Measurements from ENCODE around the gene SLC28A1. TPM values are rescaled to one million over a fixed set of nuclear protein-coding genes. Genes with fewer than 3 reads are reported as not detected.

The SLC28A1 gene
- total RNA-seq, 2 experiments from 2014 or later = not detected

- no peak overlapping the region for H3K4me3 ChIP-seq (ENCODE audit: low read depth, low read length, poor library complexity, severe bottlenecking)
- H2AFZ ChIP-seq (ENCODE audit: low read length) = no peak overlapping the region
- no peaks in the 10 kb centered on the region for H4K20me1 ChIP-seq (ENCODE audit: insufficient read depth, low read length)
- no peak for TF ChIP-seq CTCF (conservative IDR thresholded peaks at IDR 0.05; ENCODE audit: low read length)
- CTCF ChIA-PET (ENCODE audit: unreplicated experiment) = no interaction called here
- POLR2A ChIA-PET = no interaction called here
- no peaks in the 10 kb centered on the region for H3K36me3 ChIP-seq (ENCODE audit: insufficient read depth, low read length)
- no peak overlapping the region for H3K27ac ChIP-seq (ENCODE audit: low read depth, low read length, poor library complexity, severe bottlenecking)
- H3K9me2 ChIP-seq (ENCODE audit: insufficient read depth, low read length) = no peaks in the 10 kb centered on the region
- no peaks in the 10 kb centered on the region for H3K9me3 ChIP-seq (ENCODE audit: low read length)
- no TSS peak for BruUV-seq (replicated peaks)
- H3K4me2 ChIP-seq (ENCODE audit: low read length) = no peak overlapping the region
- H3K4me1 ChIP-seq (ENCODE audit: insufficient read depth, low read length, poor library complexity, severe bottlenecking) = no peaks in the 10 kb centered on the region
- DNase-seq (ENCODE audit: low spot score) = no peak
- intact Hi-C loops (cut with micrococcal nuclease; ENCODE audit: unreplicated experiment) = no loop called here
- no peaks in the 10 kb centered on the region for H3K79me2 ChIP-seq (ENCODE audit: insufficient read depth, low read depth, low read length)
These were observed 28.7 kb upstream of the SLC28A1 start for GRCh38 chr15:84855765-84856164.

GRCh38 chr15:84856731-84857417 is 27.6 kb upstream of the SLC28A1 start:
- Histone ChIP-seq H3K9me2 (ENCODE audit: insufficient read depth, low read length) (no peaks in the 10 kb centered on the region), H3K79me2 (ENCODE audit: insufficient read depth, low read depth, low read length) (no peaks in the 10 kb centered on the region), H3K4me2 (ENCODE audit: low read length) (no peak overlapping the region), H3K9me3 (ENCODE audit: low read length) (no peaks in the 10 kb centered on the region), H2AFZ (ENCODE audit: low read length) (no peak overlapping the region), H4K20me1 (ENCODE audit: insufficient read depth, low read length) (no peaks in the 10 kb centered on the region), H3K27ac (ENCODE audit: low read depth, low read length, poor library complexity, severe bottlenecking) (no peak overlapping the region), H3K36me3 (ENCODE audit: insufficient read depth, low read length) (no peaks in the 10 kb centered on the region), H3K4me1 (ENCODE audit: insufficient read depth, low read length, poor library complexity, severe bottlenecking) (no peaks in the 10 kb centered on the region), H3K4me3 (ENCODE audit: low read depth, low read length, poor library complexity, severe bottlenecking) (no peak overlapping the region)
- ChIA-PET CTCF (ENCODE audit: unreplicated experiment) (no interaction called here), POLR2A (no interaction called here)
- TF ChIP-seq CTCF (conservative IDR thresholded peaks at IDR 0.05; ENCODE audit: low read length) = no peak
- no peak for TF ChIP-seq EZH2phosphoT487 (IDR thresholded peaks at IDR 0.05; ENCODE audit: borderline replicate concordance, low read depth, low read length)
- intact Hi-C loops (cut with micrococcal nuclease; ENCODE audit: unreplicated experiment) = no loop called here
- BruUV-seq (replicated peaks) = no TSS peak
- no peak for DNase-seq (ENCODE audit: low spot score)

- no peaks in the 10 kb centered on the region for H3K9me3 ChIP-seq (ENCODE audit: low read length)
- H3K4me1 ChIP-seq (ENCODE audit: insufficient read depth, low read length, poor library complexity, severe bottlenecking) = no peaks in the 10 kb centered on the region
- H3K9me2 ChIP-seq (ENCODE audit: insufficient read depth, low read length) = no peaks in the 10 kb centered on the region
- BruUV-seq (replicated peaks) = no TSS peak
- ChIA-PET CTCF (ENCODE audit: unreplicated experiment) (no interaction called here), POLR2A (no interaction called here)
- no peaks in the 10 kb centered on the region for H3K36me3 ChIP-seq (ENCODE audit: insufficient read depth, low read length)
- no peak overlapping the region for H3K4me2 ChIP-seq (ENCODE audit: low read length)
- no peak for TF ChIP-seq CTCF (conservative IDR thresholded peaks at IDR 0.05; ENCODE audit: low read length)
- no peak for TF ChIP-seq EZH2phosphoT487 (IDR thresholded peaks at IDR 0.05; ENCODE audit: borderline replicate concordance, low read depth, low read length)
- intact Hi-C loops (cut with micrococcal nuclease; ENCODE audit: unreplicated experiment) = no loop called here
- H3K27ac ChIP-seq (ENCODE audit: low read depth, low read length, poor library complexity, severe bottlenecking) = no peak overlapping the region
- no peak overlapping the region for H2AFZ ChIP-seq (ENCODE audit: low read length)
- DNase-seq (ENCODE audit: low spot score) = no peak
- no peak overlapping the region for H3K4me3 ChIP-seq (ENCODE audit: low read depth, low read length, poor library complexity, severe bottlenecking)
- H4K20me1 ChIP-seq (ENCODE audit: insufficient read depth, low read length) = no peaks in the 10 kb centered on the region
- no peaks in the 10 kb centered on the region for H3K79me2 ChIP-seq (ENCODE audit: insufficient read depth, low read depth, low read length)
These were observed 27.0 kb upstream of the SLC28A1 start for GRCh38 chr15:84857418-84858004.

All from OCI-LY7 (cell line).